8988T (cell line): ENCODE data around the gene CD6.
"Not testable (repeated sequence)": the region's sequence is repeated elsewhere in the genome, so short reads cannot be mapped to it uniquely, and the experiment has no call there.

Experiments
- DNase-seq: peaks from one replicate; pipeline ENCODE4 v3.0.0; 2011

The CD6 gene

DNA sequence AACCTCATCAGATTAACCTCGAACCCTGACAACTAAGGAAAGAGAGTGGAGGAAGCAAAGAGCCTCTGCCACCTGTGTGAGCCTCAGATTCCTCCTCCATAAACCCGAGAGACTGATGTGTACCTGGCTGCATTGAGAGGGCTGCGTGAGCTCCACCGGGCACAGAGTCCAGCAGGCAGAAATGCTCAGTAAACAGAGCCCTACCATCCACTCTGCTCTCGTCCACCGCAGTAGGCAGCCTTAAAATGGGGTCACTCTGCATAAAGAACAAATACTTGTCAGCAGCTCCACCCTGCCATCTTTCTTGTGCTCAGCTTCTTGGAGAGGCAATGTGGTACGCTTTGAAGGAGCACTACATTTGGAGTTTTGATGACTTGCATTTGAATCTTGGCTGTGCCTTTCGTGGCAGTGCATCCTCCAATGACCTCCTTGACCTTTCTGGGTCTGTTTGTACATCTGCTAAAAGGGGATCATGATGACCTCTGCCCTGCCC is 87.8 kb downstream of the CD6 start:
- DNase-seq = no peak

GRCh38 chr11:61061081-61061826 is 89.8 kb downstream of the CD6 start:
- no peak for DNase-seq

- no peak for DNase-seq
Measured at GRCh38 chr11:61062181-61062930, 90.9 kb downstream of the CD6 start.

DNA sequence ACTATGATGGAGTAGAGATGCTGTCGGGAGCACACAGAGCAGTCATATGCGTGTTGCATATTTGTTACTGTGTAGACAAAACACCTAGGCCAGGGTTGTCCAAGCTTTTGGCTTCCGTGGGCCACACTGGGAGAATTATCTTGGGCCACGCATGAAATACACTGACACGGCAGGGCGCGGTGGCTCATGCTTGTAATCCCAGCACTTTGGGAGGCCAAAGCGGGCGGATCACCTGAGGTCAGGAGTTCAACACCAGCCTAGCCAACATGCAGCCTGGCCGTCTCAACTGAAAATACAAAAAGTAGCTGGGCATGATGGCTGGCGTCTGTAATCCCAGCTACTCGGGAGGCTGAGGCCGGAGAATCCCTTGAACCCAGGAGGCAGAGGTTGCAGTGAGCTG is 93.8 kb downstream of the CD6 start:
- not testable (repeated sequence) for DNase-seq

DNA sequence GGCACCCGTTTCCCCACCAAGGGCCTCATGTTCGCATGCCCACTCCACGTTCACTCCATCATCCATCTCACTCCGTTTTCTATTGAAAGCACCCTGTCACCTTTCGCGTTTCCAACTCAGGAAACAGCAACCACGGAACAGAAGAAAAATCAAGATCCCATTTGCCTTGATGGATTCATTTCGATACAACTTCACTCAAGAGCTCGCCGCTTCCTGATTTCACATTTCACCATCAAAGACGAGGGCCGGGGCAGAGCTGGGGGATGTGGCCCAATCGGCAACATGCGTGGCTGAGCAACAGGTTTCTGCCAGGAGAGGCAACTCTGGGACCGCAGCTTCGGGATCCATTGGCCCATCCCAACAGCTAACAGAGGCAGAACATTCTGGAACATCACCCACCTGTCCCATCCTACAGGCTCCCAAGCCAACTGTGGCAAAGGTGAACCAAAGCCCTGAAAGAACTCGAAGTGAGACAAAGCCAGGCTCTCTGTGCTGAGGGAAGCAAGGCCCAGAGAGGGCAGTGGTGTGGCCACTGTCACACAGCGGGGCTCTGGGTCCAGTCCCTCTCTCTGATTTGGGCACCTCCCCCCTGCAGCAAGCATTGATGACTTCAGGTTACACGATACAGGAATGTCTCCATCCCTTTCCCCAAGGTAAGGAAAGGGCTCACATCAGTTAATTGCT is 94.6 kb downstream of the CD6 start:
- DNase-seq = no peak

- no peak for DNase-seq
Measured at GRCh38 chr11:61066645-61067044, 95.2 kb downstream of the CD6 start.

DNA sequence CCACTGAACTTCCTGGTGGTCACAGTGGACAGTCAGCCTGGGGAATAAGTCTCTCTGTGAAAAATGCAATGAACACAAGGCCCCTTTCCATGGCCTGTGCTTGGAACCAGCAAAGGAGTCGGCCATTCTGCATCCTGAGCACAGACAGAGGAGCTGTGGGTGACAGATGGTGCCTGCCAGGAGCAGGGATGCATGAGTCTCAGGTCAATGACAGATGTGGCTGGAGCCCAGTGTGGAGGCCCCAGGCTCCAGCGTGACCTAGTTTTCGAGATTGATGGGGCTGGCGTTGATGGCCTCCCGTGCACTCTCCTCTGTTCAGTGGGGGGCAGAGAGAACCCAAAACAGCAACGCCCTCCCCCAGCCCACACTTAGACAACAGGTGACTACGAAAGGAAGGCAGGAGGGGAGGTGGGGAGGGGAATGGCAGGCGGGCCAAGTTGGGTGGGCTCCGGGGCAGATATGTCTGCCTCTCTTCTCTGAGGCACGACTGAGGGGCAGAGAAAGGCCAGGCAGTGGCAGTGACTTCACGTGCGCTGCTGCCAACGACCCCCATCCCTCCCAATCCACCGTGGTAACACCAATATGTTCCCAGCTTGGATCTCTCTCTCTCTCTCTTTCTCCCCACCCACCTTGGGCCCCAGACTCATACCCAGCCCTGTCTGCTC is 96.4 kb downstream of the CD6 start:
- DNase-seq = no peak

DNA sequence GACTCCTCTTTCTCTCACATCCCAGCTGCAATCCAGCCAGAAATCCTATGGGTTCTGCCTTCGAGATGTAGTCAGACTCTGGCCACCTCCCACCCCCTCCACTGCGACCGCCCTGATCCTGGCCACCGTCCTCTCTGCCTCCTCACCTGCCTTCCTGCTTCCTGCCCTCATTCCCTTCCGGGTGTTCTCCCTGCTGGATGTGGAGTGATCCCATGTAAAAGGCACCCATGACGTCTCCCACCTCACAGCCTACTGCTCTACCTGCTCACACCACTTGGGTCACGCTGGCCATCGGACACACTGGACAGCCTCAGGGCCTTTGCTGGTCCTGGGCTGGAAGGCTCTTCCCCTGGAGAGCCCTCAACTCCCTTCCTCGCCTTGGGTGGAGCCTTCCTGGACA is 97.1 kb downstream of the CD6 start:
- no peak for DNase-seq

DNA sequence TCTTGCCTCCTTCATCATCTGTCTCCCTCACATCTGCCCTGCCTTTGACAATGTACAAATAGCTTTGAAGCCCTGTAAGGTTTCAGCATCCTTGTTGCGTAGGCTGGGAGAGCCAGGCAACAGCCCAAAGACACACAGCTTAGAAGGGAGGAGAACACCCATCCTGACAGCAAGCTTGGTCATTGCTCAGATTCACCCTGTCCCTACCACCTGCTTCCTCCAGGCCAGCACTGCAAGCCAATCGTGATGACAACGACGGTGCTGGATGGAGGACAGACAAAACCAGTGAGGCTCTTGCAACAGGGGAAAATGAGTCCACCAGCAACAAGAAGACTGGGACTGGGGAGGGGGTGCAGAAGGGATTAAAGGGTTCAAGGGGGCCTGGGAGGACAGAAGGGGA is 97.9 kb downstream of the CD6 start:
- DNase-seq = no peak
